ENCODE measurements around the gene ATF7. TPM values are rescaled to one million over a fixed set of nuclear protein-coding genes. Genes with fewer than 3 reads are reported as not detected.
A peak's percentile ranks its signal among the peaks of the same experiment; 100 is the strongest.

Gene ATF7
- total RNA-seq, 1 experiment from 2014 or later, result 44.3 TPM

- ChIA-PET CTCF (interaction anchor here (0.6 kb wide), 1 partner anchor 99 kb away, joined by 3 read pairs; no protein-coding TSS in a partner anchor), POLR2A (ENCODE audit: low non-redundant PET) (no interaction called here)
- H3K27me3 ChIP-seq (replicated peaks; ENCODE audit: insufficient read depth, low read depth, low read length, poor library complexity), result no peaks in the 10 kb centered on the region
- no TSS peak for BruUV-seq (replicated peaks)
- H3K4me1 ChIP-seq (ENCODE audit: insufficient read depth, low read length, poor library complexity, severe bottlenecking), result no peaks in the 10 kb centered on the region
- TF ChIP-seq EZH2 (IDR thresholded peaks at IDR 0.05; ENCODE audit: borderline replicate concordance, low read depth, low read length, poor library complexity, severe bottlenecking), result no peak
- no peak for TF ChIP-seq CTCF (conservative IDR thresholded peaks at IDR 0.05; ENCODE audit: low read depth, low read length)
- H3K4me3 ChIP-seq (ENCODE audit: low read depth, low read length, poor library complexity, severe bottlenecking), result no peak overlapping the region
- no peaks in the 10 kb centered on the region for H3K9me3 ChIP-seq (ENCODE audit: low read depth, low read length, poor library complexity, severe bottlenecking)
- intact Hi-C loops (cut with micrococcal nuclease; ENCODE audit: unreplicated experiment), result no loop called here
- no peak for DNase-seq (ENCODE audit: low spot score)
- no peak overlapping the region for H3K27ac ChIP-seq (ENCODE audit: low read depth, low read length, poor library complexity, severe bottlenecking)
- H3K36me3 ChIP-seq (ENCODE audit: insufficient read depth, low read length, poor library complexity, severe bottlenecking), result peaks cover 36% of the 10 kb centered on the region
Observed at GRCh38 chr12:53510181-53510812, 115.9 kb downstream of the ATF7 start.

- TF ChIP-seq EZH2 (IDR thresholded peaks at IDR 0.05; ENCODE audit: borderline replicate concordance, low read depth, low read length, poor library complexity, severe bottlenecking) (no peak), CTCF (conservative IDR thresholded peaks at IDR 0.05; ENCODE audit: low read depth, low read length) (peak; percentile 96)
- Histone ChIP-seq H3K4me1 (ENCODE audit: insufficient read depth, low read length, poor library complexity, severe bottlenecking) (peaks cover 3% of the 10 kb centered on the region), H3K27ac (ENCODE audit: low read depth, low read length, poor library complexity, severe bottlenecking) (no peak overlapping the region), H3K9me3 (ENCODE audit: low read depth, low read length, poor library complexity, severe bottlenecking) (no peaks in the 10 kb centered on the region), H3K27me3 (replicated peaks; ENCODE audit: insufficient read depth, low read depth, low read length, poor library complexity) (no peaks in the 10 kb centered on the region), H3K36me3 (ENCODE audit: insufficient read depth, low read length, poor library complexity, severe bottlenecking) (peaks cover 42% of the 10 kb centered on the region), H3K4me3 (ENCODE audit: low read depth, low read length, poor library complexity, severe bottlenecking) (no peak overlapping the region)
- BruUV-seq (replicated peaks), result no TSS peak
- ChIA-PET CTCF (interaction anchor here (0.6 to 1.4 kb wide), 14 partner anchors 25 to 444 kb away, joined by 3 to 9 read pairs (median 4); partner anchors contain the start of gene SP1), POLR2A (ENCODE audit: low non-redundant PET) (interaction anchor here (0.5 to 0.7 kb wide), 4 partner anchors 12 to 274 kb away, joined by 3 to 6 read pairs (median 3); no protein-coding TSS in a partner anchor)
- peak; percentile 89 for DNase-seq (ENCODE audit: low spot score)
- intact Hi-C loops (cut with micrococcal nuclease; ENCODE audit: unreplicated experiment), result loop anchor here (1.0 to 10.0 kb wide), 4 partner anchors 156 to 766 kb away; no protein-coding TSS in a partner anchor
Observed at GRCh38 chr12:53508534-53509170, 117.5 kb downstream of the ATF7 start.

- intact Hi-C loops (cut with micrococcal nuclease; ENCODE audit: unreplicated experiment), result loop anchor here (10.0 kb wide), 1 partner anchor 767 kb away; no protein-coding TSS in a partner anchor
- TF ChIP-seq EZH2 (IDR thresholded peaks at IDR 0.05; ENCODE audit: borderline replicate concordance, low read depth, low read length, poor library complexity, severe bottlenecking), result no peak
- no peak for TF ChIP-seq CTCF (conservative IDR thresholded peaks at IDR 0.05; ENCODE audit: low read depth, low read length)
- no TSS peak for BruUV-seq (replicated peaks)
- H3K4me1 ChIP-seq (ENCODE audit: insufficient read depth, low read length, poor library complexity, severe bottlenecking), result peaks cover 14% of the 10 kb centered on the region
- peaks cover 43% of the 10 kb centered on the region for H3K36me3 ChIP-seq (ENCODE audit: insufficient read depth, low read length, poor library complexity, severe bottlenecking)
- no peak overlapping the region for H3K4me3 ChIP-seq (ENCODE audit: low read depth, low read length, poor library complexity, severe bottlenecking)
- CTCF ChIA-PET, result no interaction called here
- POLR2A ChIA-PET (ENCODE audit: low non-redundant PET), result no interaction called here
- no peaks in the 10 kb centered on the region for H3K9me3 ChIP-seq (ENCODE audit: low read depth, low read length, poor library complexity, severe bottlenecking)
- H3K27ac ChIP-seq (ENCODE audit: low read depth, low read length, poor library complexity, severe bottlenecking), result no peak overlapping the region
- H3K27me3 ChIP-seq (replicated peaks; ENCODE audit: insufficient read depth, low read depth, low read length, poor library complexity), result no peaks in the 10 kb centered on the region
- DNase-seq (ENCODE audit: low spot score), result no peak
Observed at GRCh38 chr12:53507603-53507885, 118.6 kb downstream of the ATF7 start.
